Heart left ventricle (tissue), 13 donors: ENCODE results near the gene SULT1A3.
"Not testable (repeated sequence)": the region's sequence is repeated elsewhere in the genome, so short reads cannot be mapped to it uniquely, and the experiment has no call there.

Experiments
- CTCF ChIP-seq, 12 donors: fragments of 200-600 bp; sonication (generic) in 4 of 12; IDR thresholded peaks; one replicate each; pipeline versions ENCODE4 v1.5.0 to v1.8.0; 2018 to 2022; ENCODE audit warnings: antibody characterized with exemption in 12 of 12, mild to moderate bottlenecking in 5 of 12
- POLR2A ChIP-seq, 2 donors: fragments of 450-650 bp; IDR thresholded peaks; one replicate each; pipeline ENCODE4 v1.6.1; 2017; ENCODE audit warnings: antibody characterized with exemption in 2 of 2, mild to moderate bottlenecking in 2 of 2, moderate library complexity in 2 of 2
- donor health status: ischemic (EF 13 %, LVEDD 7.1; RV severe dilation, severe dysfunction).
- donor health status: DM: no; HTN: yes; CAD: no.
- donor health status: DM: no; HTN: no; CAD: no.
- donor health status: ischemic (EF 25% LVEDD 6.9; RV normal size, moderate dysfunction).
- donor health status: ischemic (EF 25% LVEDD 5.7; RV mildly dilated, moderate dysfunction).
- donor health status: ischemic (EF 35%, LVEDD 5.7; RV mildly dilated, moderate dysfunction).
- donor health status: nonischemic (EF 11% LVEDD 7.7; RV severe dilation, severe dysfunction).
- donor health status: DM: yes; HTN: yes; CAD: no.
- donor health status: PGD.
- donor health status: ischemic (EF 29% LVEDD 5.4; RV normal size, mild dysfunction).
- donor health status: nonischemic (EF 23%, LVEDD 6.1; RV moderate dilation, normal function).

GRCh38 chr16:30248379-30248778 is 49.3 kb downstream of the SULT1A3 start, which contains the start of gene NPIPB13:
- TF ChIP-seq CTCF, POLR2A (IDR thresholded peaks at IDR 0.05): not testable (repeated sequence)
